Endothelial cell of hepatic sinusoid (primary cell): Measurements from ENCODE around the gene MIA2.
"Not testable (repeated sequence)": the region's sequence is repeated elsewhere in the genome, so short reads cannot be mapped to it uniquely, and the experiment has no call there.

Experiments
- in situ Hi-C: cut with HindIII; loops from 2 replicates; pipeline ENCODE4 v1.10.0; 2017; ENCODE audit warnings: low sequenced_read_pairs

Gene MIA2

GRCh38 chr14:39233680-39234326 lies at the start of gene MIA2:
Gene MIA2 (plus strand): TSS chr14:39233915. CDS start chr14:39234115, 200 bp downstream.
- in situ Hi-C loops = no loop called here

GRCh38 chr14:39184628-39185255 lies 49.0 kb upstream of the MIA2 start:
- in situ Hi-C loops = no loop called here

GRCh38 chr14:39185256-39186049 lies 48.3 kb upstream of the MIA2 start:
- in situ Hi-C loops = no loop called here

- in situ Hi-C loops = no loop called here
Observed at GRCh38 chr14:39186941-39187525, 46.7 kb upstream of the MIA2 start.

- in situ Hi-C loops = no loop called here
Observed at GRCh38 chr14:39203659-39204606, 29.8 kb upstream of the MIA2 start.

GRCh38 chr14:39207430-39207829 lies 26.3 kb upstream of the MIA2 start:
- in situ Hi-C loops = not testable (repeated sequence)

- in situ Hi-C loops = no loop called here
Observed at GRCh38 chr14:39211109-39211741, 22.5 kb upstream of the MIA2 start.

- in situ Hi-C loops = no loop called here
Observed at GRCh38 chr14:39212034-39212433, 21.7 kb upstream of the MIA2 start.

- in situ Hi-C loops = no loop called here
Observed at GRCh38 chr14:39212693-39213092, 21.0 kb upstream of the MIA2 start.

GRCh38 chr14:39217214-39217879 lies 16.4 kb upstream of the MIA2 start:
- in situ Hi-C loops = no loop called here

- in situ Hi-C loops = no loop called here
Observed at GRCh38 chr14:39218171-39218769, 15.4 kb upstream of the MIA2 start.

- in situ Hi-C loops = no loop called here
Observed at GRCh38 chr14:39219075-39219499, 14.6 kb upstream of the MIA2 start.

GRCh38 chr14:39220473-39220872 lies 13.2 kb upstream of the MIA2 start:
- in situ Hi-C loops = not testable (repeated sequence)

GRCh38 chr14:39228044-39228443 lies 5.7 kb upstream of the MIA2 start:
- in situ Hi-C loops = no loop called here

GRCh38 chr14:39228509-39229221 lies 5.0 kb upstream of the MIA2 start:
- in situ Hi-C loops = no loop called here

GRCh38 chr14:39229222-39229543 lies 4.5 kb upstream of the MIA2 start:
- in situ Hi-C loops = no loop called here

GRCh38 chr14:39229601-39230110 lies 4.1 kb upstream of the MIA2 start:
- in situ Hi-C loops = no loop called here

GRCh38 chr14:39230416-39231035 lies 3.2 kb upstream of the MIA2 start:
- in situ Hi-C loops = no loop called here
